ENCODE measurements around the gene NR4A1.

Gene NR4A1

DNA sequence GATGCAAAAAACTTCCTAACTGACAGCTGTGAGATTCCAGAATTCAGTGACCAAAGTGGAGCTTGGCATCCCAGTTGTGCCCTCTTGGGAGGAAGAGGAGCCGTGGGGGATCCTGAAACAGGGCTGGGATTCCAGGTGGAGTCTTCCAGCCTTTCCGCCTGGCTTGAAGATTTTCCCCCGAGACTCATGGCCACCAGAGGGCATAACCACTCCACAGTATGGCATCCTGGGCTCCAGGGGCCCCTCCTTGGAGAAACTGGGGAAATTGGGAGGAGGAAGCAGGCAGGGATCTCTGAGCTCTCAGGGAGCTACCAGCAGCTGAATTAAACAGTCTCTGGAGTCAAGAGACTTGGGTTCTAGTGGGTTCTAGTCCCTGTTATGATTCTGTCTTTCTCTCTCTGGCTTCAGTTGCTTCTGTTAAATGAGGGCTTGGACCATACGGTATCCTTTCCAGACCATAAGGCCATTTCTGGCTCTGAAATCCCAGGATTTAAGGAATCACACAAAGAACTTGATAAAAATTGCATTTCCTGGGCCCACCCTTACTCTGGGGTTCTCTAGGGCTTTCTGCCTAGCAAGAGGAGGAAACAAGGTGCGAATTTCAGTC, 47.1 kb upstream of the NR4A1 start:
- Histone ChIP-seq H3F3A (ENCODE audit: control insufficient read depth, insufficient read depth) (no peaks in the 10 kb centered on the region), H3K4me2 (ENCODE audit: low read length) (no peak overlapping the region), H3K27me3 (ENCODE audit: control insufficient read depth, low read length) (peaks cover 53% of the 10 kb centered on the region), H3K27ac (ENCODE audit: low read depth, low read length) (no peak overlapping the region), H3K9me3 (ENCODE audit: control insufficient read depth, insufficient read depth, low read length) (no peaks in the 10 kb centered on the region), H3K36me3 (ENCODE audit: control insufficient read depth, low read length) (no peaks in the 10 kb centered on the region), H3K9me2 (replicated peaks; ENCODE audit: control insufficient read depth, low read length) (no peaks in the 10 kb centered on the region), H3K79me2 (ENCODE audit: control insufficient read depth, low read length) (no peaks in the 10 kb centered on the region), H3K4me1 (ENCODE audit: control insufficient read depth, low read length) (peaks cover 11% of the 10 kb centered on the region), H4K20me1 (ENCODE audit: control insufficient read depth, insufficient read depth, low read depth, low read length) (no peaks in the 10 kb centered on the region), H3K4me3 (ENCODE audit: low read length) (no peak overlapping the region)
- TF ChIP-seq EZH2phosphoT487 (IDR thresholded peaks at IDR 0.05; ENCODE audit: borderline replicate concordance, low read length) = no peak
- TF ChIP-seq, protein P1, sequence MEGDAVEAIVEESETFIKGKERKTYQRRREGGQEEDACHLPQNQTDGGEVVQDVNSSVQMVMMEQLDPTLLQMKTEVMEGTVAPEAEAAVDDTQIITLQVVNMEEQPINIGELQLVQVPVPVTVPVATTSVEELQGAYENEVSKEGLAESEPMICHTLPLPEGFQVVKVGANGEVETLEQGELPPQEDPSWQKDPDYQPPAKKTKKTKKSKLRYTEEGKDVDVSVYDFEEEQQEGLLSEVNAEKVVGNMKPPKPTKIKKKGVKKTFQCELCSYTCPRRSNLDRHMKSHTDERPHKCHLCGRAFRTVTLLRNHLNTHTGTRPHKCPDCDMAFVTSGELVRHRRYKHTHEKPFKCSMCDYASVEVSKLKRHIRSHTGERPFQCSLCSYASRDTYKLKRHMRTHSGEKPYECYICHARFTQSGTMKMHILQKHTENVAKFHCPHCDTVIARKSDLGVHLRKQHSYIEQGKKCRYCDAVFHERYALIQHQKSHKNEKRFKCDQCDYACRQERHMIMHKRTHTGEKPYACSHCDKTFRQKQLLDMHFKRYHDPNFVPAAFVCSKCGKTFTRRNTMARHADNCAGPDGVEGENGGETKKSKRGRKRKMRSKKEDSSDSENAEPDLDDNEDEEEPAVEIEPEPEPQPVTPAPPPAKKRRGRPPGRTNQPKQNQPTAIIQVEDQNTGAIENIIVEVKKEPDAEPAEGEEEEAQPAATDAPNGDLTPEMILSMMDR (IDR thresholded peaks at IDR 0.05; ENCODE audit: low read depth, low read length, poor library complexity, severe bottlenecking) = peak; percentile 54

DNA sequence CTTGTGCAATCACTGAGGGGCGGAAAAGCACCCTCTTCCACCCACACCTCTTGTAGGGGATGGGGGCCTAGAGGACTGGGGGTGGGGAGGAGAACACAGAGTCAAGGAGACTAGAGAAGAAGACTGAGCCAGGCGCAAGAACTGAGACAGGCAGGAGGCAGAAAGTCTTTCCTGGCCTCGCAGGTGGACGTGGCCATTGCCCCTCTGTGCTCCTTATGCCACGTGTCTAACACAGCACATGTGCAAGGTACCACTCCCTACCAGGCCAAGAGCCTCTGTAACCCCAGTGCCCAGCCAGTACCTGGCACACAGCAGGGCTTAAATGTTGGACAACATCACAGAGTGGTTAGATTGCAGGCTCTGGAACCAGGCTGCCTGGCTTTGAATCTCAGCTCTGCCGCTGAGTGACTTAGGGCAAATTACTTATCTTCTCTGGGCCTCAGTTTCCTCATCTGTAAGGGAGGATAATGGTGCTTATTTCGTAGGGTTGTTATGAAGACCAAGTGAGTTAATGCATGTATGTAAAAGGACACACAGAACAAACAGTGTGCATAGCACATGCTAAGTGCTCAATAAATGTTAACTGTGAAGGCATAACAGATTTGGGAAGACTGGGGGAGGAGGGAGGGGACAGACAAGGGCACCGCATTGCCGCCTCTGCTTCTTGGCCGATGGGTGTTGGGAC, 45.9 kb upstream of the NR4A1 start:
- Histone ChIP-seq H3K4me1 (ENCODE audit: control insufficient read depth, low read length) (peaks cover 11% of the 10 kb centered on the region), H3K36me3 (ENCODE audit: control insufficient read depth, low read length) (no peaks in the 10 kb centered on the region), H3K4me3 (ENCODE audit: low read length) (no peak overlapping the region), H3K4me2 (ENCODE audit: low read length) (no peak overlapping the region), H3K27me3 (ENCODE audit: control insufficient read depth, low read length) (peaks cover 53% of the 10 kb centered on the region), H4K20me1 (ENCODE audit: control insufficient read depth, insufficient read depth, low read depth, low read length) (no peaks in the 10 kb centered on the region), H3K9me2 (replicated peaks; ENCODE audit: control insufficient read depth, low read length) (no peaks in the 10 kb centered on the region), H3K27ac (ENCODE audit: low read depth, low read length) (no peak overlapping the region), H3K79me2 (ENCODE audit: control insufficient read depth, low read length) (no peaks in the 10 kb centered on the region), H3K9me3 (ENCODE audit: control insufficient read depth, insufficient read depth, low read length) (no peaks in the 10 kb centered on the region), H3F3A (ENCODE audit: control insufficient read depth, insufficient read depth) (no peaks in the 10 kb centered on the region)
- no peak for TF ChIP-seq EZH2phosphoT487 (IDR thresholded peaks at IDR 0.05; ENCODE audit: borderline replicate concordance, low read length)
- TF ChIP-seq, protein P1 (IDR thresholded peaks at IDR 0.05; ENCODE audit: low read depth, low read length, poor library complexity, severe bottlenecking) = no peak

- H3K4me1 ChIP-seq (ENCODE audit: control insufficient read depth, low read length) = peaks cover 11% of the 10 kb centered on the region
- peak overlapping the region; percentile 39 for H3K4me2 ChIP-seq (ENCODE audit: low read length)
- peaks cover 54% of the 10 kb centered on the region for H3K27me3 ChIP-seq (ENCODE audit: control insufficient read depth, low read length)
- no peaks in the 10 kb centered on the region for H4K20me1 ChIP-seq (ENCODE audit: control insufficient read depth, insufficient read depth, low read depth, low read length)
- no peaks in the 10 kb centered on the region for H3K36me3 ChIP-seq (ENCODE audit: control insufficient read depth, low read length)
- H3K4me3 ChIP-seq (ENCODE audit: low read length) = no peak overlapping the region
- no peaks in the 10 kb centered on the region for H3K9me2 ChIP-seq (replicated peaks; ENCODE audit: control insufficient read depth, low read length)
- H3K9me3 ChIP-seq (ENCODE audit: control insufficient read depth, insufficient read depth, low read length) = no peaks in the 10 kb centered on the region
- H3K27ac ChIP-seq (ENCODE audit: low read depth, low read length) = no peak overlapping the region
- no peaks in the 10 kb centered on the region for H3K79me2 ChIP-seq (ENCODE audit: control insufficient read depth, low read length)
- TF ChIP-seq EZH2phosphoT487 (IDR thresholded peaks at IDR 0.05; ENCODE audit: borderline replicate concordance, low read length) = peak; percentile 88
- TF ChIP-seq, protein P1 (IDR thresholded peaks at IDR 0.05; ENCODE audit: low read depth, low read length, poor library complexity, severe bottlenecking) = no peak
- no peaks in the 10 kb centered on the region for H3F3A ChIP-seq (ENCODE audit: control insufficient read depth, insufficient read depth)
Measured at GRCh38 chr12:52005903-52006703, 45.1 kb upstream of the NR4A1 start.

Data from DOHH2 (cell line).